NCI-H146 (cell line): ENCODE data around the gene WDR93.

Source experiments
- DNase-seq: peaks from one replicate; lab custom pipeline; 2025; lab: John Stamatoyannopoulos, UW

WDR93 gene

GRCh38 chr15:89690276-89691218 lies at the start of gene WDR93, which contains the start of gene PEX11A:
TSS of gene WDR93 (plus strand) at chr15:89690811. CDS start at chr15:89701747, 10,936 bp downstream.
TSS of gene PEX11A (minus strand) at chr15:89690754. CDS start at chr15:89690632, 122 bp downstream.
- peak; percentile 82 for DNase-seq

- no peak for DNase-seq
These were observed 49.6 kb upstream of the WDR93 start for GRCh38 chr15:89641053-89641452.

GRCh38 chr15:89642106-89642505 lies 48.5 kb upstream of the WDR93 start:
- DNase-seq, result no peak

- no peak for DNase-seq
These were observed 44.9 kb upstream of the WDR93 start for GRCh38 chr15:89645680-89646079.

DNA sequence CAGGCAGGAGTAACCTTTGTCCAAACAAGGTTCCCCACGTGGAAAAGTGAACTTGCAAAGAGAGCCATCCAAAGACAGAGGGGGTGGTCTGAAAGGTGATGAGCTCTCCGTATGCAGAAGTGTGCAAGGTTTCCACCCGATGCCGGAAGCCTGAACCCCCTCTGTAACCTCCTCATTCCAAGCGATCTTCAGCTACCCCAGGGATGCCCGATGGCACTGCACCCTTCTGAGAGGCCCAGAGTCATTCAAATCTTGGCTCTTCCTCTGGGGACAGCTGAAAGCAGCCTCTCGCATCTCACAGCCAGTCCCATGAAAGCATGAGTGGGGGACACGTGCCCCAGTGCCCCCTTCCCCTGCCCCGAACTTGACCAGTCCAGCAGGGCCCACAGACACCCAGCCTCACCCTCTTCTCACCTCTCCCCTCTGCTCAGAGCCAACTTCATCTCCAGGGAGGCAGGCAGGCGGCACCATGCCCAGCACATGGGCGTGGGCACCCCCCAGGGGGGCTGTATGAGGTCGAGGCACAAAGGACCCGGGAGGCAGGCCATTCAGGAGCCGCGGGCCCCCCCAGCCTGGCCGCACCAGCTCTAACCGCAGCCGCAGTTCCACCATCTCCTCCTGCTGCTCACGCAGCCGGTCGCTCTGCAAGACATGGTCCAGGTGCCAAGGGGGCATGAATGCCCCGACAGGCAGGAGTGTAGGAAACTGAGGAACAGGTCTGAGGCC lies 44.0 kb upstream of the WDR93 start:
- DNase-seq, result no peak

DNA sequence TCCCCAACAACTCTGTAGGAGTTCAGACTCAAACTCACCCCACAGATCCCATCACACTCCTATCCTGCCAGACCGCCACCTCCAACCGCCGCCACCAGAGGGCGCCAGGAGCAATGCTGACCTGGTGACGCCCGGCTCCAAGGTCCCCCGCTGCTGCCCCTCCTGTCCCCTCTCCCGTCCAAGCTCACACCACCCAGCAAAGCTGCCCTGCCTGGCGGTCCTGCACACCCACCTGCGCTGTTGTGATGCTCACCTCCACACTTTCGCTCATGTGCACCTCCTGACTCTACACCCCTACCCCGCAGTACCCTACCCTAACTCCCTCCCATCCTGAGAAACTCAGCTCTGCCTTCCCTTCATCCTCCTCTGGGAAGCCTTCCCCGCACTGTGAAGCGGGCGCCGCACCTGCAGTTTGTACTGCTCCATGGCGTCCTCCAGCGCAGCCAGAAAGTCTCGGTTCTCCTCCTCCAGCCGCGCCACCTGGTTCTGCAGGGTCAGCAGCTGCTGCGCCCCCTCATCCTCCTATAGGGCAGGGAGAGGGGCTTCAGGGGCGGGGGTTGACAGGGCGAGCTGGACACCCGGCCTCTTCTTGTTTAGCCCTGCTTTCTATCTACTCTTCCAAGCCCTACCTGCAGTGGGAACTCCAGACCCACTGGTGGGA lies 43.3 kb upstream of the WDR93 start:
- peak; percentile 1 for DNase-seq

DNA sequence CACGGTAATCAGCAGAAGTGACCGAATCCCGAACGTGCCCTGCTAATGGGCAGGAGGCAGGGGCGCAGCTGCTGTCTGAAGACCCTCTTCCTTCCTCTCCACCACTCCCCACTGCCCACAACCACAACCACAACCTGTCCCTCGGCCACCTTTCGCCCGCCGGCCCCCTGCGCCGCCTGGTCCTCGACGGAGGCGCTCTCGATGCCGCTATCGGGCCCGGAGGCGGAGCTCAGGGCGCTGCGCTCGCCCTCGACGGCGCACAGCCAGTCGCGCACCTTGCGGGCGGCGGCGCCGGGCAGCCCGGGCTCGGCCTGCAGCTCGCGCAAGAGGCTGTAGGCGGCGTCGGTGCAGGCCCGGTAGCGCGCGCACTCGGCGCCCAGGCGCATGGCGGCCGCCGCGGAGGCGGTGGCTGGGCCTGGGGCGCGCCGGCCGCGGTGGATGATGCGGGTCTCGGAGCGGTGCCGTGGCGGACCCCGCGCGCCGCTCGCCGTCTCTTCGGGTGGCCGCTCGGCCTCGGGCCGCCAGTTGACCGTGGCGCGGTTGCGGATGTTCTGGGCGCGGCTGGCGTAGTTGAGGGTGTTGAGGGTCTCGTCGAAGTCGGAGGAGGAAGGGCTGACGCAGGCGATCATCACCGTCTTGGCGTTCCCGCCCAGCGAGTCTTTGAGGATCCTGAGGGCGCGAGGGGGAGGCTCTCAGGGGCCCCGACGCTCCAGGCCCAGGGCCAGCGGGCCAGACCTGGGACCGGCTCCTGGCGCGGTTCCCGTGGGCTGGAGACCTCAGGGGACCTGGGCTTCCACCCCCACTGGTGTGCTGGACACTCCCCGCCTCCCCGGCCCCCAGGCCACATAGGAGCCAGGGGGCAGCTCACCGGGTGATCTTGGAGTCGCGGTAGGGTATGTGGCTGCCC lies 42.3 kb upstream of the WDR93 start:
- no peak for DNase-seq

GRCh38 chr15:89649013-89649625 lies 41.5 kb upstream of the WDR93 start:
- no peak for DNase-seq

GRCh38 chr15:89649716-89650115 lies 40.9 kb upstream of the WDR93 start:
- DNase-seq, result no peak

GRCh38 chr15:89652131-89652530 lies 38.5 kb upstream of the WDR93 start:
- no peak for DNase-seq

GRCh38 chr15:89652666-89653065 lies 37.9 kb upstream of the WDR93 start:
- no peak for DNase-seq

DNA sequence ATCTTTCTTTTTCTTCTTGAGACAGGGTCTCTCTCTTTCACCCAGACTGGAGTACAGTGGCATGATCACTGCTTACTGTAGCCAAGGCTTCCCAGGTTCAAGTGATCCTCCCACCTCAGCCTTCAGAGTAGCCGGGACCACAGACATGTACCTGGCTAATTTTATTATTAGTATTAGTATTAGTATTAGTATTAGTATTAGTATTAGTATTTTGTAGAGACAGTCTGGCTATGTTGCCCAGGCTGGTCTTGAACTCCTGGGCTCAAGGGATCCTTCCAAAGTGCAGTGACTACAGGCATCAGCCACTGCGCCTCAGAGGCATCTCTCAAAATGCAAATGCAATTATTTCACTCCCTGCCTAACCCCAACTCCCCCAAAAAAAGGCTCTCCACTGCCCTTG lies 37.0 kb upstream of the WDR93 start:
- DNase-seq, result no peak

- DNase-seq, result no peak
These were observed 36.3 kb upstream of the WDR93 start for GRCh38 chr15:89654301-89654761.

DNA sequence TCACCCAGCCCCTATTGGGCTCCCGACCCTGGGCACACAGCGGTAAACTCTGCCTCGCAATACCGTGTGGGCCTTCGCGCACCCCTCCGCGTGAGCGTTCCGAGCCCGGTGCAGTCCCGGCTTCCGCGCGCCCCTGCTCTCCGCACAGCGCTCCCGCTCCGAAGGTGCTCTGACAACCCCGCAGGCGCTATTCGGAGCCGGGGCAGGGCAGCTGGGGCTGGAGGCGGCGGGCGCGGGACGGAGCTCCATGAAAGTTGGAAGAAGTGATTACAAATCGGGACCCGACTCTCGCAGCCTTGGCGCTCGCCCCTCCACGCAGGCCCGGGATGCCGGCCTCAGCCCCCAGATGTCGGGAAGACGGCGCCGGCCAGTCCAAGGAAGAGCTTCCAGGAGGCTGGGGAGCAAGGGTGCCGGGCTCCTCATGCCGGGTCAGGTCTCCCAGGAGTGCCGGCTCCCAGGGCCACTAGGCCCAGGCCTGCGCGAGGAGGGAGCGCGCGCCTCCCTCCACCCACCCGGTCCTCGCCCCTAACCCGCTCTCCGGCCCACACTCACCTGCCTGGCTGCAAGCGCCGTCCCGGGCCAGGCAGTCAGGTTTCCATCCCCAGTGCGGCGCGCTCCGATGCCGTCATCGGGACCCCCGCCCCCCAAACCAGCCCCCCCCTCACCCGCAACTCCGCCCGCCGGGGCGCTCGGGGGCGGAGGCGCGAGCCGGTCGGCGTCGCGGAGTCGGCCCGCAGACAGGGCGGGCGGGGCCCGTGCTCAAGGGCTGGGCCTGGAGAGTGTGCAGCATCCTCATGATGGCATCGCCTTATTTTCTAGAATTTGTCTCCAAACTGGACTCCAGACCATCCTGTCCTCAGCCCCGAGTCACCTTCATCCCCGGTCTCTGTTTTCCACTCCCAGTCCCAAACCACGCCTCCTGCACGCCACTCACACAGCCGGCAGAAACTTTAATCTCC lies 35.5 kb upstream of the WDR93 start, which contains the start of gene KIF7:
Gene KIF7 (minus strand): TSS at position 621 of the 959 bp plus-strand sequence. CDS start 2,537 bp downstream, outside the sequence.
- peak; percentile 41 for DNase-seq

DNA sequence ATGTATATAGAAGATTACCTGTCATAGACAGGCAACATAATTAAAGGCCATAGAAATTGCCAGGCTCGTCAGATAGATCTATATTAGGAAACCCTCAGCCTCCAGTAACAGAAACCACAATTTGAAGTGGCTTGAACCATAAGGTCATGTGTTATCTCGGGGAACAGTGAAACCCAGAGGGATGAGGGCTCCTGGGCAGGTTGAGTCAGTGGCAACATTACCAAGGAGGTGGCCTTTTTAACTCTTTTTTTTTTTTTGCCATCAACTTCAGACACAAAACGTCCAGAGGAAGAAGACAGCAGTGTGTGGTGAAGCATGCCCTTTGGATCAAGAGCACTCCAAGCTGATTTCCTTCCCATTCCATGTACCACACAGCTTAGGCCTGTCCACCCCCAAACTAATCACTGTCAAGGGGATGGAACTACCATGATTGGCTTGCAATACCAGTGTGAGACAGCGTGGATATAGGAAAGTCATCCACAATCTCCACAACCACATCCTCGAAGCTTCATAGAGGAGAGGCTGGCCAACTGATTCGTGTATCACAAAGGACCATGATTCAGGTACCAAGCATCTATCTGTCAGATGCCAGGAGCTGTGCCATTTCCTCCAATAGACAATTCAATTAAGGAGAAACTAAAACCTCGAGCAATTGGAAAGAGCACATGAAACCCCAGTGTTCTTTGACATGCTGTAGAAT lies 34.3 kb upstream of the WDR93 start:
- no peak for DNase-seq

GRCh38 chr15:89657686-89658200 lies 32.9 kb upstream of the WDR93 start:
- DNase-seq, result no peak

DNA sequence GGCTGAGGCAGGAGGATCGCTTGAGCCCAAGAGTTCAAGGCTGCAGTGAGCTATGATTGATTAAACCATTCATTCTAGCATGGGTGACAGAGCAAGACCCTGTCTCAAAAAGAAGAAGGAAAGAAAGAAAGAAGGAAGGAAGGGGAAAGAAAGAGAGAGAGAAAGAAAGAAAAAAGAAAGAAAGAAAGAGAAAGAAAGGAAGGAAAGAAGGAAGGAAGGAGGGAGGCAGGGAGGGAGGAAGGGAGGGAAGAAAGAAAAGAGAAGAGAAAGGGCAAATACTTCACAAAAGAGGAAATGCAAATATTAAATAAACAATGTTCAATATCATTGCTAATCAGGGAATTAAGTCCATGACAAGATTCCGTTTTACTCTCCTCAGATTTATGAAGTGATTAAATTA lies 31.3 kb upstream of the WDR93 start:
- no peak for DNase-seq

GRCh38 chr15:89660556-89660955 lies 30.1 kb upstream of the WDR93 start:
- DNase-seq, result no peak
